Upper lobe of left lung (tissue), 4 donors: ENCODE data around the gene CAMK4.

Experiments
- CTCF ChIP-seq, 6 experiments: fragments of 450-650 bp in 4 of 6; fragments of 200-600 bp in 2 of 6; sonication (generic) in 2 of 6; IDR thresholded peaks; one replicate each; pipeline ENCODE4 v1.5.1; 2016 to 2019; ENCODE audit warnings: antibody characterized with exemption in 6 of 6
- EP300 ChIP-seq, 4 donors: sonication (generic); formaldehyde crosslinking; IDR thresholded peaks; one replicate each; pipeline ENCODE4 v1.5.1; 2017; ENCODE audit warnings: antibody characterized with exemption in 4 of 4, control low read depth in 2 of 4
- POLR2A ChIP-seq, 4 donors: fragments of 450-650 bp; IDR thresholded peaks; one replicate each; pipeline ENCODE4 v1.5.1; 2016 to 2017; ENCODE audit warnings: antibody characterized with exemption in 4 of 4, mild to moderate bottlenecking in 2 of 4

- TF ChIP-seq POLR2A (IDR thresholded peaks at IDR 0.05) (no peak), CTCF (IDR thresholded peaks at IDR 0.05) (no peak), EP300 (IDR thresholded peaks at IDR 0.05) (no peak)
Measured at GRCh38 chr5:111432883-111433536, 208.8 kb downstream of the CAMK4 start.
